Stimulated activated CD4-positive, alpha-beta T cell treated with anti-CD3 and anti-CD28 coated beads, Interleukin-2, amount 100 ng/mL, for 4 hours (primary cell): ENCODE data around the gene DDX20.

Experiments used
- DNase-seq: peaks from one replicate; pipeline ENCODE4 v3.0.0-alpha.2; 2020; ENCODE audit warnings: low read depth

DDX20 gene

GRCh38 chr1:111750856-111751255 lies 4.8 kb upstream of the DDX20 start:
- DNase-seq, result no peak

GRCh38 chr1:111751906-111752575 lies 3.7 kb upstream of the DDX20 start:
- DNase-seq, result no peak

GRCh38 chr1:111754984-111755330 lies 744 bp upstream of the DDX20 start:
- DNase-seq, result peak; percentile 24

DNA sequence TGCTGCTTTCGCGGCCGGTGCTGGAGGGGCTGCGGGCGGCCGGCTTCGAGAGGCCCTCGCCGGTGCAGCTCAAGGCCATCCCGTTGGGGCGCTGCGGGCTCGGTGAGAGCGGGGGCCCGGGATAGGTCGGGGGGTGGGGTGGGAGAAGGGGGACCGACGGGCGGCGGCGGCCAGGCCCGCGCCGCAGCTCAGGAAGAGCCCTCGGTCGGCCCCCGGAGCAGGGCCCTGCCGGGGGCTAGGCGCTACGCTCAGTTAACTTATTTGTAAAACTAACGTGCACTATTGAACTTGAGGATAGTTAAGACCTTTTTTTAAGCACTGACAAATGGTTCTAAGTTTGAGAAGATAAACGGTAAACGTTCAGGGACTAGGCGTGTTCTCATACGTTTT lies 418 bp downstream of the DDX20 start:
- DNase-seq, result no peak

DNA sequence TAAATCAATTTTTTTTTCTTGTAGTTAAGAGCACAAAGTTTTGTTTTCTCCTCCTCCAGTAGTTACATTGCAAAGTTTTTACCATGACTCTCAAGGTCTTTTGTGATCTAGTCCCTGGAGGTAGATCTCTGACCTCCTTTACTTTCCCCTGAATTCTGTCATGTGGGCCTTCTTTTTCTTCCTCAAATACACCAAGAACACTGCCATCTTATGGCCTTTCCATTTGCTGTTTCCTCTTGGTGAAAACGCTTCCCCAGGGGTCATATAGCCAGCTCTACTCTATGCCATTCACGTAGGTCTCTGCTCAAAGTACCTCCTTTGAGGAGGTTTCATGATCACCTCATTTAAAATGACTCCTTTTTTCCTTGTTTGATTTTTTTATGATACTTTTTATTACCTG lies 2.7 kb downstream of the DDX20 start:
- DNase-seq, result no peak

GRCh38 chr1:111761717-111762116 lies 6.0 kb downstream of the DDX20 start:
- no peak for DNase-seq

DNA sequence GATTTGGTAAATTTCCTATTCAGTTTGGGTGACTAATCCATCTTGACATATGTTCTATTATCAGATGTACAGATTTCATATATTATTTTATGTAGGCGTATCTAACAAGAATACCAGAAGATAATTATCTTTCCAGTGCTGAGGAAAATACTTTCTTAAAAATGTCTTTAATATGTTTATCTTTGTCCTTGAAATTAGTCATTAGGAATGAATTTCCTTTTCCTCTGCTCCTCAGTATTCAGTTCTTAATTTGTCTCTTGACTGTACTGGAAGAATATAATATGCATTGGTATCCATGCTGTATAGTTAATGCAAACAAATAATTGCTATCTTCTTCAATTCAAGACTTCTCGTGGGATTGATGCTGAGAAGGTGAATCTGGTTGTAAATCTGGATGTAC lies 6.6 kb downstream of the DDX20 start:
- DNase-seq, result no peak

DNA sequence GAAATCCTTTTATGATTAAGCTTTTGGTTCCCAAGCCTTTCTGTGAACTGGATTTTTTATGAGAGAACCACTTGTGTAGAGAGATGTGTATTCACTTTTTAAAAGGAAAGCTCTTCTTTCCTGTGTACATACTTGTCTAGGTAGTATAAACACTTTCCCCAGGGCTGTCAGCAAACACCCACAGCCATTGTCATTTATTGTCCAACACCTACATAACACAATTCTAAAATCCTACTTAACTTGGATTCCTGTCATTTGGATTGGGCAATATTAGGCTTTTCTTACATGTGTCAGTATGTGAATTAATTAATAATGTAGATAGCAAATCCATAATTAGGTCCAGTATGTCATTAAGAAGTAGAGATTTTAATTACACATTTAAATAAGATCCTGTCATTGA lies 12.3 kb downstream of the DDX20 start:
- no peak for DNase-seq

GRCh38 chr1:111768625-111769024 lies 12.9 kb downstream of the DDX20 start:
- no peak for DNase-seq

DNA sequence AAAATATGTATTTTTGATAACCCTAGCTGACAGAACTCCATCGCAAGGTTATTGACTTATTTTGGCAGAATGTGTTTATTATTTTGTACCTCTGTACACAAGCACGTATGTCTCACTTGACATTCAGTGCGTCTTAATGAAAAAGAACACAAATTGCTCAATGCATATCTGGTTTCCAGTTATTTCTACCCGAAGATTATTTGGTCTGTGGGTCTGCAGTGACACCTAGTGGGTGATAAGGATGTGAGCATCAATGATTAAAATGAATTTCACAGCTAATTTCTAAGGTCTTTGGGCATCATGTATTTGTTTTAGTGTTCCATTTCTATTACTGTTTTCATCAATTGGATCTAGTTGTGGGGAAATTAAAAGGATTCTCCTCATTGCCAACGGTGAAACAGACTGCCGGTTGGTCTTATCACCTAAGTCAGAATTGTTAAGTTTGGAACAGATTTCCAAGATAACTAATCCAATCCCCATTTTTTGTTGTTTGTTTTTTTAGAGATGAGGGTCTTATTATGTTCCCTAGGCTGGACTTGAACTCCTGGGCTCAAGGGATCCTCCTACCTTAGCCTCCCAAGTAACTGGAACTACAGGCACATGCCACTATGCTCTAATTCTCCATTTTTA lies 13.9 kb downstream of the DDX20 start:
- peak; percentile 26 for DNase-seq

- no peak for DNase-seq
These were observed 15.2 kb downstream of the DDX20 start for GRCh38 chr1:111770916-111771315.

- no peak for DNase-seq
These were observed 20.3 kb downstream of the DDX20 start for GRCh38 chr1:111775966-111776365.

- DNase-seq, result no peak
These were observed 20.7 kb downstream of the DDX20 start for GRCh38 chr1:111776391-111776790.

- DNase-seq, result no peak
These were observed 21.2 kb downstream of the DDX20 start for GRCh38 chr1:111776861-111777260.

- no peak for DNase-seq
These were observed 21.6 kb downstream of the DDX20 start for GRCh38 chr1:111777301-111777700.

DNA sequence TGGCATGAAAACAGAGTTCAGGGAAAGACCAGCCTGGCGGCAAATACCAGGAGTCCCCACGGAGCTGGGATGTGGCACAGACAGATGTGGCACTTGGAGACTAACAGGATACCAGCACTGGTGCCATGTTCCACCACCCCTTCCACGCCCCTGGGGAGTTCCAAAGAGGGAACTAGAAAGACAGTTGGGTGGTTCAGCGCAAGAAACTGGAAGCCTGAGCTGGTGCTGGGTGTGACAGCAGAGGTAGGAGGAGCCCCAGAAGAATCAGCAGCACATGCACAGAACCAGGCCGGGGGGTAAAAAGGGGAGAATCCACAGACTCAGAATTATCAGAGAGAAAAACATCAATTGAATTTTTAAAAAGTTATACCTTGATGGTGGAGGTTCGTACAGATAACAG lies 22.4 kb downstream of the DDX20 start:
- no peak for DNase-seq

GRCh38 chr1:111778541-111779051 lies 22.9 kb downstream of the DDX20 start:
- DNase-seq, result no peak

DNA sequence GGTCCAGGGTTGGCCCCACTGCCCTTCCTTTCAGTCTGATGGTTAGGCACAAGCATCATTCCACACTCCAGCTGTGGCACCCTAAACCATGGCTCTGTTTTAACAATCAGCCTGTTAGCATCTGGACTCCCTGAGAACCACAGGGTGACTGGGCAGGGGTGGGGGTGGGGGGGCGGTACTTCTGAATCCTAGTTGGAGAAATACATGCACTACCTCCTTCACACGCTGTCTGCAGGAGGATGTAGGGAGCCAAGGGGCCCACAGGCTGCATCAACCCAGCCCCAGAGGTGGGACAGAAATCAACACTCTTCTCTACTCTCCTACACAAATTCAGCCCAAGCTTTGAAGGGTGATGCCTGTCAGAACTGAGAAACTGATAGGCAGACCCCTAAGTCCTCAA lies 23.8 kb downstream of the DDX20 start:
- no peak for DNase-seq

DNA sequence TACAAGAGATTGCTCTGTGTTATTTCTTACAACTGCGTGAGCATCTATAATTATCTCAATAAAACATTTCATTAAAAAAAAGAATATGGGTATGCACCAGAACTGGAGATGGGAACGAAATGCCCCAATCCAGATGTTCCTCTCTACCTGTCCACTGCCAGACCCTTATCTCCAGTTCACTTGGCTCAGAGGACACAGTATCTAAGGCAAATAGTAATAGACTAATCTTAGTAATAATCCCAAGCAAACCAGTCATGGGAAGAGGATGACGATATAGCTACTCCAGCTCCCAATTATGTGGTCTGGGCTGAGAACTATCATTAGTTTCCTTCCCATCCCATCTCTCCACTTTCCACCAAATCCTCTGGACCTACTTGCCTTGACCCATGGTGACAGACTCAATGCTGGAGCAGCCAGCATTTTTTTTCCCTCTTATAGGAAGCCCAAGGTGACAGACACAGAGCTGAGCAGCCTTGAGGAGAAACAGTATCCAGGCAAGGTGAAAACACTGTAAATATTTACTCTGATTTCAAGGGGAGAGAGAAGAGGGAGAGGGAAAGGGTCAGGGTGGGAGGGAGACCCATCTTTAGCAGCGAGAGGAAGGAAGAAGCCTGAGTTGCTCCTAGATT lies 28.7 kb downstream of the DDX20 start:
- DNase-seq, result no peak

GRCh38 chr1:111786669-111787207 lies 31.0 kb downstream of the DDX20 start:
- no peak for DNase-seq

DNA sequence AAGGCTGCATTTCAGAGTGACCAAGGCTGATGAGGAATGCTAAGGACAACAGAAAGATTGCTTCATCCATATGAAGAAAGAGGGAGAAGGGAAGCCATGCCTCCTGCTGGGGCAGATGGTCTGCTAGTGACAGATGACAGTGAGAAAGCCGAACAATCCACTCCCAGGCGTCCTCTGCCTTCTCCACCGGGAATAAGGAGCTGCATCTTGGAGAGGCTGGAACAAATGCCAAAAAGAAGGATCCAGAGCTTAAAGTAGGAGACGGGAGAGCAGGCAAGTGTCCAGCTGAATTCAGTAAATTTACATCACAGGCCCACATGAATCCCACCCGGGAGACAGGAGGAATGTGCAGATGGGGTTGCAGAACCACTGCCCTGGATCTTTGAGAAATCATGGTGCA lies 33.4 kb downstream of the DDX20 start:
- DNase-seq, result no peak

DNA sequence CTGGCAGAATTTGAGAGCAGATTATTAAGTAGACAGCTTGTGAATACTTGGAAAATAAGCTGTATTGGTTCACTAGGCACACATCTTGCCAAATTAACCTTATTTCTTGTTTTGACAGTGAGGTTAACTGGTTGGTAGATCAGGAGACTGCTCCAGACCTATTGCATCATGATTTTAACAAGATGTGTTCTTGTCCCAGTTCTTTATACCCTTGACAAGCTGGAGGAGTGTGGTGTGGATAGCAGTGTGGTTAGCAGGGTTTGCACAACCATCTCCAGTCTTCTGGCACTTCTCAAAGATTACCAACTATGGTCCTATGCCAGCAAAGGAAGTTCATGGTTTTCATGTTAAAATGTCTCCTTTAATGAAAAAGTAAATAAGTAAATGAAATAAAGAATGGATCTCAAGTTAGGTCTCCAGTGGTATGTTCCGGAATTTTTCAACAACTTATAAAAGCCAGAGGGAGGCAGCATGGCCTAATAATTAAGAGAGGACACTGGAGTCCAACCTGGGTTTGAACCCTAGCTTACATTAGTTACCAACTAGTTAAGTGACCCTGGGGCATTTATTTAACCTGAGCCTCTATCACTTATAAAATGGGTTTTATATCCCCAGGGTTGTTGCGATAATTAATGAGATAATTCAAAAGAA lies 34.1 kb downstream of the DDX20 start:
- no peak for DNase-seq

DNA sequence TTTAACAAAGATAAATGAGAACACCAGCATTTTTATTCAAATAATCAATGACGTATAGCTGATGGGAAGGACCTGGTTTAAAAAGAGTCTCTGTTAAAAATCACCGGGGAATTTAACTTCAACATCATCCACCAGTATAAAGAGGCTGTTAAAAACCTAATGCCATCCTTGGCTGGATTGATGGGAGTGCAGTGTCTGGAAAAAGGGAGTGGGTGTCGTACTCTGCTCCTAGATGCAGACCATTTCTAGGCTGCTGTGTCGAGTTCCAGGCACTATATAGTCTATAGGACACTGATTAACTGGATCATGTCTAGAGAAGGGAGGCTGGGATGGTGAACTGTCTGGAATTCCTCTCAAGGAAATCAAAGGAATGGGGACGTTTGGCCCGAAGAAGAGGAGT lies 36.1 kb downstream of the DDX20 start:
- no peak for DNase-seq
